ENCODE results near the gene BBX. TPM values are rescaled to one million over a fixed set of nuclear protein-coding genes. Genes with fewer than 3 reads are reported as not detected.

The BBX gene
- total and polyA plus RNA-seq, 2 donors from 2014 or later, result 8.1 to 85.8 TPM

GRCh38 chr3:107790612-107791011 is 267.9 kb downstream of the BBX start:
- Histone ChIP-seq H3K27ac (ENCODE audit: low read depth in 2 of 2, low read length in 2 of 2) (no peak overlapping the region), H3K9ac (ENCODE audit: low read length in 3 of 3) (no peak overlapping the region), H3K27me3 (ENCODE audit: control insufficient read depth, insufficient read depth, low read length) (no peaks in the 10 kb centered on the region), H3K9me3 (ENCODE audit: control insufficient read depth in 2 of 3, insufficient read depth in 1 of 3, low read length in 3 of 3) (no peaks in the 10 kb centered on the region), H3K36me3 (ENCODE audit: control insufficient read depth in 2 of 3, insufficient read depth in 3 of 3, low read length in 3 of 3) (peaks cover 0 to 3% (median 0%) of the 10 kb centered on the region in 3 donors), H3K4me1 (ENCODE audit: control insufficient read depth in 2 of 3, insufficient read depth in 2 of 3, low read depth in 1 of 3, low read length in 3 of 3) (no peaks in the 10 kb centered on the region), H3K4me3 (ENCODE audit: low read length in 3 of 3) (no peak overlapping the region)
- FAIRE-seq (no peak), DNase-seq (no peak)
- intact Hi-C loops (cut with DNase I), result no loop called here
- no peak for TF ChIP-seq CTCF (IDR thresholded peaks at IDR 0.05; ENCODE audit: borderline replicate concordance, extremely low read depth, insufficient read depth)

DNA sequence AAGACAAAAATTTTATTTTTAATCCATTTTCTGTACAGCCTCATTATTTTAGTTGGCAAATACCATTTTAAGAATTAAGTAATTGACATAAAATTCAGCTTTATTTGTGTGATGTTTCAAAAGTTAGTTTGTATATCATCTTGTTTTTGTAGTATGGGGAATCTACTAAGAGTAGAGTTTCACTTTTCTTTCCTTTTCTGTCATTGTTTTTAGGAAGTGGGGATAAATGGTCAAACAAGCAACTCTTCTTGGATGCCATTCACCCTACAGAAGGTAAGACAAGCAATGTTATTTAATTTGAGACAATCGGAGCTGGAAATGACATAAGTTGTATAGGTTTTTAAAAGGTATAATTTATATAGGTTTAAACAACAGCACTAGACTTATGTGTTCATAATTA is 268.3 kb downstream of the BBX start:
- Histone ChIP-seq H3K27me3 (ENCODE audit: control insufficient read depth, insufficient read depth, low read length) (no peaks in the 10 kb centered on the region), H3K27ac (ENCODE audit: low read depth in 2 of 2, low read length in 2 of 2) (no peak overlapping the region), H3K9ac (ENCODE audit: low read length in 3 of 3) (no peak overlapping the region), H3K4me1 (ENCODE audit: control insufficient read depth in 2 of 3, insufficient read depth in 2 of 3, low read depth in 1 of 3, low read length in 3 of 3) (no peaks in the 10 kb centered on the region), H3K9me3 (ENCODE audit: control insufficient read depth in 2 of 3, insufficient read depth in 1 of 3, low read length in 3 of 3) (no peaks in the 10 kb centered on the region), H3K36me3 (ENCODE audit: control insufficient read depth in 2 of 3, insufficient read depth in 3 of 3, low read length in 3 of 3) (peaks cover 0 to 3% (median 0%) of the 10 kb centered on the region in 3 donors), H3K4me3 (ENCODE audit: low read length in 3 of 3) (no peak overlapping the region)
- DNase-seq (no peak), FAIRE-seq (no peak)
- intact Hi-C loops (cut with DNase I), result no loop called here
- no peak for TF ChIP-seq CTCF (IDR thresholded peaks at IDR 0.05; ENCODE audit: borderline replicate concordance, extremely low read depth, insufficient read depth)

GRCh38 chr3:107791450-107791849 is 268.7 kb downstream of the BBX start:
- intact Hi-C loops (cut with DNase I), result no loop called here

More at GRCh38 chr3:107791450-107791849, 268.7 kb downstream of the BBX start:
- Histone ChIP-seq H3K4me3 (ENCODE audit: low read length in 3 of 3) (no peak overlapping the region), H3K4me1 (ENCODE audit: control insufficient read depth in 2 of 3, insufficient read depth in 2 of 3, low read depth in 1 of 3, low read length in 3 of 3) (no peaks in the 10 kb centered on the region), H3K27ac (ENCODE audit: low read depth in 2 of 2, low read length in 2 of 2) (no peak overlapping the region), H3K36me3 (ENCODE audit: control insufficient read depth in 2 of 3, insufficient read depth in 3 of 3, low read length in 3 of 3) (peaks cover 0 to 3% (median 0%) of the 10 kb centered on the region in 3 donors), H3K9ac (ENCODE audit: low read length in 3 of 3) (no peak overlapping the region), H3K27me3 (ENCODE audit: control insufficient read depth, insufficient read depth, low read length) (no peaks in the 10 kb centered on the region), H3K9me3 (ENCODE audit: control insufficient read depth in 2 of 3, insufficient read depth in 1 of 3, low read length in 3 of 3) (no peaks in the 10 kb centered on the region)
- FAIRE-seq, result no peak
- TF ChIP-seq CTCF (IDR thresholded peaks at IDR 0.05; ENCODE audit: borderline replicate concordance, extremely low read depth, insufficient read depth), result no peak
- no peak for DNase-seq

Measured in kidney (tissue), 14 donors.